Posterior vena cava (tissue), 2 donors: Measurements from ENCODE around the gene OR2D3. TPM values are rescaled to one million over a fixed set of nuclear protein-coding genes. Genes with fewer than 3 reads are reported as not detected.
"Not testable (repeated sequence)": the region's sequence is repeated elsewhere in the genome, so short reads cannot be mapped to it uniquely, and the experiment has no call there.

Experiments
- DNase-seq: peaks from one replicate; pipeline ENCODE4 v3.0.0-alpha.2; 2020; ENCODE audit warnings: low spot score
- intact Hi-C, 2 donors: fragments of 100-400 bp; cut with DNase I; formaldehyde crosslinking; loops; one replicate each; pipeline versions ENCODE4 v1.14.1 to v1.14.2; 2022 to 2023
- total RNA-seq, 2 donors: library from RNA; stranded (reverse); fragmentation: NEBNext Ultra II Directional; extraction: Animal tissue kit (Norgen Biotek cat#: 25700); gene quantifications; one replicate each; pipeline ENCODE4 v1.2.1, GENCODE V29; 2021
- donor health status: DM: yes; HTN: yes; CAD: no.
- donor health status: DM: yes; HTN: yes; CAD: no.

Gene OR2D3
- total RNA-seq, 2 donors from 2014 or later, result not detected

DNA sequence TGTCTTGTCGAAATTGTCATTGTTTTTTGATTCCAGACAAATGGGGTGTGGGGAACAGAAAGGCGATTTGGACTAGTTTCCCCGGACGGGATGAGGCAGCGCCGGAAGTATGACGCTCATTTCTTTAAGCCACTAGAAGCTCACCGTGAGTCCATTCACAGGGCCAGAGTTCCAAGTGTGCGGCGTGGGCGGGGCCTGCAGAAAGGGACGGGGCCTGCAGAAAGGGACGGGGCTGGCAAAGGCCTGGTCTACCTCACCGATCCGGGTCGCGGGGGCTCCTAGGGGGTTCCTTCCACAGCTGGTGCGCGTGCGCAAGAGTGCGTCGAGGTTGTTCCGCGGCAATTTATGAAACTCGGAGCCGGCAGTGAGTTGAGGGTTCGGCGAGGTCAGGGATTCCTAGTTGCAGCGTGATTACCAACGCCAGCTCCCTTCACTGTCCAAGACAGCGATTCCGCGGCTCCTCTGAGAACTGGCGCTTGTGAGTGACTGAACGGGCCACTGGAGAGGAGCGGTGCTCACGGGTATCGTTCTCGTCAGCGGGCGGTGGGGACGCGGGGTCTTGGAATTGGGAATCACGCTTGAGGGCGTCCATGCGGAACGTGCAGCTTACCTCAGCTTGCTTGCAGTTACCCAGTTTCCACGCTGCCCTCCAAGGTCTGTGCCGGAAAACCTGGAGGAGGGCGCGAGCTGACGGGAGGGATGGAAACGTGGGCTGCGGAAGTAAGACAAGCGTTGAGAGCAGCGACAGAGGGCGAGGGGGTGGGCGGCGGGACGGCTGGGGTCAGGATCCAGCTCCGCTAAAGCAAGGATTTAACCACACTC lies 5.6 kb downstream of the OR2D3 start, which contains the start of gene ZNF215:
TSS of gene ZNF215 (plus strand) at position 219 of the 822 bp plus-strand sequence. CDS start 5,847 bp downstream, outside the sequence.
- DNase-seq, result peak; percentile 93
- intact Hi-C loops, result no loop called here

DNA sequence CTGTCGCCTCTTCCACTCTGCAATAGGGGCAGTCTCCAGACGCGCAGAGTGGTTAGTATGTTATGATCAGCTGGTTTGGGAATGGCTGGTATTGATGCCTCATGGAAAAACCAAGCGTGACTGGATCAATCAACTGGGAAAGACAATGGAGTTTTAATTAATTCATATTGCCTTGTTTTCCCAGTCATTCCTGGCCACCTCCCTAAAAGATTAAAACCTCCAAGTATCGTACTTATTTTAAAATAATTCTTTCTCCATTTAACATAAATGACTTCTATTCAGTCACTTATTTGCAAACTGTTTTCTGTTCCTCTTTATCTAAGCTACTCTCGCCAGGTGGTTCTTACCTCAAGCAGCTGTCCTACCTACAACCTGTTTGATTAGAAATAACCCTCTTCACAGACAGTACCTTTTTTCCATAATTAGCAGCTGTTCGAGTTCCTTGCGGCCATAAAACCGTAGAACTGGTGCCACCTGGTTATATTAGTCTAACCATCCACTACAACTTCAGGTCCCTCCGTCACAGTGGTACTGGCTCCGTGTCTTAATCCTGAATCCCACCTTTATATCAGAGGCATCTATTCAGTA lies 6.3 kb downstream of the OR2D3 start:
- DNase-seq, result no peak
- intact Hi-C loops, result no loop called here

DNA sequence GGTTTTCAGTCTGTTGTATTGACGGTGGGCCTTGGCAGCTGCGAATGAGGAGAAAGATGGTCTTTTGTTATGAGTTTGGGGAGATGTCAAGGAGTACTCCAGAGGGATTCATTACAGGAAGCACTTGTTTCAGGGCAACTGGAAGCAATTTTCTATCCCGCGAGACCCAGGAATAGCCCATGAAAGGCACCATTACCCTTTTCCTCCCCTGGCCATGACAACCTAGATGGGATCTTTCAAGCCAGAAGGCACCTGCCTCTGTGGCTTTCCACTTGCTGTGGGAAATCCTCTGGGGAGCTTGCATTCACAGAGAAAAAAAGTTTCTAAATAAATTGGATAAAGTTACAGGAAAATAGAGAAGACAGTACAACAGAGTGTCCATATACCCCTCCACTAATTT lies 8.1 kb downstream of the OR2D3 start:
- DNase-seq, result no peak
- intact Hi-C loops, result no loop called here

DNA sequence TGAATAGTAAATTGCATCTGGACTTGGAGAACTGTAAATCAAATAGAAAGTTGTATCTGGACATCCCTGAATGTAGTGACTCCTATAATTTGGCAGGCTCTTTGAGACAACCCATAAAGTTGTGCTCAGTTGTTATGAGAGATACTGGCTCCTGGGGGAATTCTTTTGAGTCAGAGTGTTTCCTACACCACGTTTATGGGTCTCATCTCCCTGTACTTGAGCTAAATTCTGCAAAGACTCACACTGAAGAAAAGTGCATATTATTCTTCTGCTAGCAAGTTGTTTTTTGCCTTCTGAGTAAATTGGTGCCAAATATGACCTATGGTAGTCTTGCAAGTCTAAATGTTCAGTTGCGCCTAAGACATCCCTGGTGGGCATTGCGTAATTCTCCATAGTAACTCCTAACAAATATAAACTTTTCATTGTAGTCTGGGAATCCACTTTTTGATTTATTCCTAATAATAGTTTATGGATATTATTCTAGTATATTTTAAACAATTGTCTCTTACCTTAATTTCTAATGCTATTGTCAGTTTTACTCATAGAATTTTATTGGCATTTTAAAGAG lies 10.4 kb downstream of the OR2D3 start:
- DNase-seq, result no peak
- intact Hi-C loops, result no loop called here

DNA sequence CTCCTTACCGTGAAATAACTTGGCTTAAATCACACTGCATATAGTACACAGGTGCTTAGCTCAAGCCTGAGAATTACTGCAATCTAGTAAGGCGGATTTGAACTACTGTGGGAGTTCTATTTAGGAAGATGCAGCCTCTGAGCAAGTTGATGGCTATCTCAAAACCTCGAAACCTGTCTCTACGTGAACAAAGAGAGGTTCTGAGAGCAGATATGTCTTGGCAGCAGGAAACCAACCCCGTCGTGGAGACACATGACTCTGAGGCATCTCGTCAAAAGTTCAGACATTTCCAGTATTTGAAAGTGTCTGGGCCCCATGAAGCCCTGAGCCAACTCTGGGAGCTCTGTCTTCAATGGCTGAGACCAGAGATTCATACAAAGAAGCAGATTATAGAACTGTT lies 11.3 kb downstream of the OR2D3 start:
- intact Hi-C loops, result no loop called here
- no peak for DNase-seq

DNA sequence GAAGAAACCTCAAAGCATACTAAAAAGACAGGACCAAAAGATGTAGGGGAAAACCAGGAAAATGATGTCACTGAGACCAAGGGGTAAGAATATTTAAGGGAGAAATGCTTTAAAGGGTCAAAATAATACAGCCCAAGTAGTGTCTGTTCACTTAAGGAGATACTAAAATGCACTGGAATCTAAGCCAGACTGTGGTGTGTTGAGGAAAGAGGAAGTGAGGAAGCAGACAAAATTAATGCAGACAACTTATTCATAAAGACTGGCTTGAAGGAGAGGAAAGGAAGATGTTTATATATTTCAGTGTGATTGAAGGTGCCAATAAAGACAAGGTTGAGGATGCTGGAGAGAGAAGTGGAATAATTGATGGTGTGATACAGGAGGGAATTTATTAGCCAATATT lies 21.2 kb downstream of the OR2D3 start:
- intact Hi-C loops, result no loop called here
- no peak for DNase-seq

DNA sequence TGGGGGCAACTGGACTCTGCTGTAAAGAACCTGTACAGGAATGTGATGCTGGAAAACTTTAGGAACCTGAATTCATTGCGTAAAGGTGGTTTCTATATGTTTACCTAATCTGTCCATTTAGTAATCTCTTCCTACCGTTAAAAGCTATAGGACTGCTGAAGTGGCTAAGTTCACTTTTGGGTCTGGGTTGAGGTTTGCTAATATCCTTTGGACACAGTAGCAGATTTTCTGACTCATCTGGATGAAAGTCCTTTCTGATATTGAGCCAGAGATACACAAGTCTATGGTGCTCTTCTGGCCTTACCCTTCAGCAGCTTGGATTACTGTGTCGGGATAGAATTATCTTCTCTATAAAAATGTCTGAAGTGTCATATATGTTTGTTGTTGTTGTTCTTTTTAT lies 22.3 kb downstream of the OR2D3 start:
- no peak for DNase-seq
- intact Hi-C loops, result no loop called here

DNA sequence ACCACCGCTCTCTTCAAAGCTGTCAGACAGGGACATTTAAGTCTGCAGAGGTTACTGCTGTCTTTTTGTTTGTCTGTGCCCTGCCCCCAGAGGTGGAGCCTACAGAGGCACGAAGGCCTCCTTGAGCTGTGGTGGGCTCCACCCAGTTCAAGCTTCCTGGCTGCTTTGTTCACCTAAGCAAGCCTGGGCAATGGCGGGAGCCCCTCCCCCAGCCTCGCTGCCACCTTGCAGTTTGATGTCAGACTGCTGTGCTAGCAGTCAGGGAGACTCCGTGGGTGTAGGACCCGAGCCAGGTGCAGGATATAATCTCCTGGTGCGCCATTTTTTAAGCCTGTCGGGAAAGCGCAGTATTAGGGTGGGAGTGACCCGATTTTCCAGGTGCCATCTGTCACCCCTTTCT lies 33.4 kb downstream of the OR2D3 start:
- DNase-seq, intact Hi-C loops: not testable (repeated sequence)

DNA sequence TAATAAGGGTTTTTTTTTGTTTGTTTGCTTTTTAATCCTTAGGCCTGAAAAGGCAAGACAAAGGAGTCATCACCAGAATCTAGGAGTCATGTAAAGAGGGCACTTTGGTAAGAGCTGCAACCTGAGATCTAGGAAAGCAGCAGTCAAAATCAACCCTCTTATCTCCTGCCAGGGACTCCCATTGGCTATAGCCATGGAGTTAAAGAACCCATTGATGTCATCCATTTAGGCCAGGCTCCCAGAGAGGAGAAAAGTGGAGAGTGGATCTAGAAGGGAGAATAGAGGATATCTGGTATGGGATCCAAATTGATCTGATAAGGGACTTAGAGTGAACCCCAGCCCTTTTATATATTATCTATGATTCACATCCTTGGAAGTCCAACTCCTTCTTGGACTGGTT lies 41.3 kb downstream of the OR2D3 start:
- no peak for DNase-seq
- intact Hi-C loops, result no loop called here

DNA sequence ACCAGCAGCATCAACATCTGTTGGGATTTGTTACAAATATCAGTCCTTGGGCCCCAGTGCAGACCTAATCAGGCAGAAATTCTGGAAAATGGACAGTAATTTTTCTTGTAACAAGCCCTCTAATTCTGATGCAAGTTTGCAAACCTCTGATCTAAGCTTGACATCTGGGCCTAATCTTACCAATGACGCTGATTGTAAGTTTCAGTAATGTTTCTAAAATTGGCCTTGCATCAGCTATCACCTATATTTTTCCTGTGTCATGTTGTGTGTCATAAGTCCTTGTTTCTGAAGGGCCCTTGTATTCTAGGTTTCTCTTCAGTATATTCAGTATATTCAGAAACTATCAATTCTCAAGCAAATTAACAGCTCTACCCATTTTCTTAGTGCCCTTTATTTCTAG lies 41.9 kb downstream of the OR2D3 start:
- intact Hi-C loops, result no loop called here
- DNase-seq, result no peak

DNA sequence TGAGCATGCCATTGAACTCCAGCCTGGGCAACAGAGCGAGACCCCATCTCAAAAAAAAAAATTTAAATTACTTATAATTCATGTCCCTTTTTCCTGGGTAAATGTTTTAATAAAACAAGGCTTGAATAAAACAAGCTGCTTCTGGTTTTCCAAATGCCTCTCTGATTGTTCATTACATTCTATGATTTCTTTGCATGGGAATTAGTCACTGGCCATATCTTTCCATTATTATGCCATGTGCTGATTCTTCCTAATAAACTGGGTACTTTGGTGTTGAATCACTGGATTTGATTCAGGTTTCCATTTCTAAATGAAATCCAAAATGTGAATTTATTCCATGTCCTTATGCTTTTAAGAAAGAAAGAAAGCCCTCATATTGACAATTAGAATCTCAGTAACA lies 48.0 kb downstream of the OR2D3 start:
- DNase-seq, result no peak
- intact Hi-C loops, result no loop called here

DNA sequence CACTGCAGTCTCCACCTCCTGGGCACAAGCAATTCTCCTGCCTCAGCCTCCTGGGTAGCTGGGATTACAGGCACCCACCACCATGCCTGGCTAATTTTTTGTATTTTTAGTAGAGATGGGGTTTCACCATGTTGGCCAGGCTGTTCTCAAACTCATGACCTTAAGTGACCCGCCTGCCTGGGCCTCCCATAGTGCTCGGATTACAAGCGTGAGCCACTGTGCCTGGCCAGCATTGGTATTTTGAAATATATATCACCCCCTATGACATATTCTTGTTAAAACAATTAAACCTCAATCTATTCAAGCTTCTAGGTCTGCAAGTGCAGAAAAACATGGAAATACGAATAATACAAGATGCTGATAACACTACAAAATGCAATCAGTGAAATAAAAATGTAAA lies 49.1 kb downstream of the OR2D3 start:
- DNase-seq, intact Hi-C loops: not testable (repeated sequence)

Other genes with a start within 250 kb of the OR2D3 start
- 10 to 100 TPM; 25.6 to 28.2 TPM for gene MRPL17, start 237.7 kb upstream of the OR2D3 start, total RNA-seq
- under 1 TPM in 1 of 2 donors, not detected in 1; 0.10 TPM for gene OR2AG2, start 149.0 kb upstream of the OR2D3 start, total RNA-seq
- gene OR2AG1, start 138.0 kb upstream of the OR2D3 start, total RNA-seq, result not detected
- gene OR6A2, start 121.3 kb upstream of the OR2D3 start, total RNA-seq, result under 1 TPM in 1 of 2 donors, not detected in 1; 0.33 TPM
- gene OR10A5, start 75.3 kb upstream of the OR2D3 start, total RNA-seq, result not detected
- not detected for gene OR10A2, start 57.9 kb upstream of the OR2D3 start, total RNA-seq
- gene OR10A4, start 44.4 kb upstream of the OR2D3 start, total RNA-seq, result not detected
- not detected for gene OR2D2, start 28.5 kb upstream of the OR2D3 start, total RNA-seq
- 1 to 10 TPM; 1.3 to 1.5 TPM for gene ZNF215, start 5.4 kb downstream of the OR2D3 start, total RNA-seq
- gene ZNF214, start 99.3 kb downstream of the OR2D3 start, total RNA-seq, result 1 to 10 TPM; 1.0 to 1.8 TPM
- gene NLRP14, start 99.5 kb downstream of the OR2D3 start, total RNA-seq, result not detected
- gene RBMXL2, start 168.0 kb downstream of the OR2D3 start, total RNA-seq, result not detected